Testis (tissue), 2 donors: ENCODE measurements around the gene HMCN2.

ENCODE experiments used
- POLR2A ChIP-seq: fragments of 450-650 bp; IDR thresholded peaks from one replicate; pipeline ENCODE4 v1.6.1; 2017; ENCODE audit warnings: antibody characterized with exemption, mild to moderate bottlenecking, moderate library complexity
- TF ChIP-seq, protein P1 (sequence below), 3 experiments: fragments of 450-650 bp in 2 of 3; fragments of 200-600 bp in 1 of 3; sonication (generic) in 1 of 3; IDR thresholded peaks; one replicate each; pipeline ENCODE4 v1.5.1; 2016 to 2019; ENCODE audit warnings: antibody characterized with exemption in 3 of 3, mild to moderate bottlenecking in 2 of 3, moderate library complexity in 1 of 3

- TF ChIP-seq, protein P1, sequence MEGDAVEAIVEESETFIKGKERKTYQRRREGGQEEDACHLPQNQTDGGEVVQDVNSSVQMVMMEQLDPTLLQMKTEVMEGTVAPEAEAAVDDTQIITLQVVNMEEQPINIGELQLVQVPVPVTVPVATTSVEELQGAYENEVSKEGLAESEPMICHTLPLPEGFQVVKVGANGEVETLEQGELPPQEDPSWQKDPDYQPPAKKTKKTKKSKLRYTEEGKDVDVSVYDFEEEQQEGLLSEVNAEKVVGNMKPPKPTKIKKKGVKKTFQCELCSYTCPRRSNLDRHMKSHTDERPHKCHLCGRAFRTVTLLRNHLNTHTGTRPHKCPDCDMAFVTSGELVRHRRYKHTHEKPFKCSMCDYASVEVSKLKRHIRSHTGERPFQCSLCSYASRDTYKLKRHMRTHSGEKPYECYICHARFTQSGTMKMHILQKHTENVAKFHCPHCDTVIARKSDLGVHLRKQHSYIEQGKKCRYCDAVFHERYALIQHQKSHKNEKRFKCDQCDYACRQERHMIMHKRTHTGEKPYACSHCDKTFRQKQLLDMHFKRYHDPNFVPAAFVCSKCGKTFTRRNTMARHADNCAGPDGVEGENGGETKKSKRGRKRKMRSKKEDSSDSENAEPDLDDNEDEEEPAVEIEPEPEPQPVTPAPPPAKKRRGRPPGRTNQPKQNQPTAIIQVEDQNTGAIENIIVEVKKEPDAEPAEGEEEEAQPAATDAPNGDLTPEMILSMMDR (IDR thresholded peaks at IDR 0.05): no peak
- TF ChIP-seq POLR2A: no peak
Observed at GRCh38 chr9:130319944-130320712, 54.6 kb downstream of the HMCN2 start.
